ENCODE data around the gene DPP10.
"Not testable (repeated sequence)": the region's sequence is repeated elsewhere in the genome, so short reads cannot be mapped to it uniquely, and the experiment has no call there.

DPP10 gene

DNA sequence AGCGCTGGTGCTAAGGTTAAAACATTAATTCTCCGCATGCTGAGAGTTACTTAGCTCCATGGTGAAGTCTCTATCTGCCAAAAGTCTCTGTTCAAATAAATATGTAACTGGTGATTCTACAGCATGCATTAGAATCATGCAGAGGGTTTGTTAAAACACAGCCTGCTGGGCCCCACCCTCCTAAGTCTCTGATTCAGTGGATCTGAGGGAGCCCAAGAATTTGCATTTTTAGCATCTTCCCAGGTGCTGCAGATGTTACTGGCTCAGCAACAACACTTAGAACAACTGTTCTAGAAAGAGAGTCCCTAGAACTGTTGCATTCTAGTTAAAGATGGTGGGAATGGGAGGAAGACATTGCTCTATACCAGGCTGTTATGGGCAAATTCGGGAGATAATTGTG, 73.4 kb downstream of the DPP10 start:
- no peak for DNase-seq (ENCODE audit: low read depth)

DNA sequence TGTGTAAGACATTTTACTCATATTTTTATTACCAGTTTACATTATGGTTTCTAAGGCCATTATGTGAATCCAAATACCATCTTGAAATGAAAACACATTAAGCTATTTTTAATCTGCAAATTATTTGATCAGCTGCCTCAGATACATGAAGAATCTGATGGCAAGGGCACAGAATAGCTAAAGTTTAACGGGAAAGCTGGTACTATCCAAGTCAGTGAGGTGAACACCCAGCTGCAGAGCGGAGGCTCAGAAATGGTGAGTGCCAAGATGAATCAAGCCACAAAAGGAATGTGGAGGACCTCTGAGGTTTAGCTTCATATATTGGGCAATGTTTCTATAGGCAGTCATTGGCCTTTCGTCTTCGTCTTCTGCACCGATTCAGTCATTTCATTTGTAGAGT, 75.1 kb downstream of the DPP10 start:
- DNase-seq (ENCODE audit: low read depth): no peak

DNA sequence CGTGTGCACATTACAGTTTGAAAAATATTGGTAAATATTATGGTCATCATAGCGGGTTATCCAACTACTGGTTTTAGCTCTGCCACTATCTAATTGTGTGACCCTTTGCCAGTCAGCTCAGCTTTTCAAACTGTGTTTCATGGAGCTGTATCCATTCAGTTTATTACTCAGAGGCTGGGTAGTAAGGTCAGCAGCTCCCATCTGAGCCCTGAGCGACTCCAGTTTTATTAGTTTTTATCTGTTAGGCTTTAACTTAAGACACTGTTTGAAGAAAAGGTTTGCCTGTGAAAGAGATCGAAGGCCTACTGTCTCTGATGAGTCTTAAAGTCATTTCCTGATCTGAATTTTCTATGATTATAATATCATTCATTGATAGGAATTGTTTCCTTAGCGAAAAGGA, 76.3 kb downstream of the DPP10 start:
- DNase-seq (ENCODE audit: low read depth): no peak

DNA sequence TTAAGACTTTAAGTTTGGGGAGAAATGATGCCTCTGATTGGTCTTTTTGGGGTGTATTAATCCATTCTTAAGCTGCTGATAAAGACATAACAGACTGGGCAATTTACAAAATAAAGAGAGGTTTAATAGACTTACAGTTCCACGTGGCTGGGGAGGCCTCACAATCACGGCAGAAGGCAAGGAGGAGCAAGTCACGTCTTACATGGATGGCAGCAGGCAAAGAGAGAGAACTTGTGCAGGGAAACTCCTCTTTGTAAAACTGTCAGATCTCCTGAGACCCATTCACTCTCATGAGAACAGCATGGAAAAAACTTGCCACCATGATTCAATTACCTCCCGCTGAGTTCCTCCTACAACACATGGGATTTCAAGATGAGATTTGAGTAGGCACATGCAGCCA, 80.2 kb downstream of the DPP10 start:
- not testable (repeated sequence) for DNase-seq (ENCODE audit: low read depth)

DNA sequence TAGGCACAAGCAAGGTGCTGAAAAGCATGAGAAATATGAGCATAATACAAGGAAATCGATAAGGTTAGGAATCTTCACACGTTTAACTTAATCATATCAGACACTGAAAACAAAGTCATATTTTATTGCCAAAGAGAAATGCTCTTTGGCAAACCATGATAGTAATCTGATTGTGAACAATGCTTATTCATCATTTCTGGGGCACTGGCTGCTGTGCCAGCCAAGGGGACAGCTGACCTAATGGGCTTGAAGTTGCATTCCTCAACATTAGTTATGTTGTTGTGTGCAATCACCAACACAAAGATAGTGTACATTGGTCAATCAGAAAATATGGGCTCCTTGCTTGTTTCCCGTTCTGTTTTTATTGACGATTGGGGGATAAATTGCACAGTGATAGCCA, 83.5 kb downstream of the DPP10 start:
- DNase-seq (ENCODE audit: low read depth): no peak

DNA sequence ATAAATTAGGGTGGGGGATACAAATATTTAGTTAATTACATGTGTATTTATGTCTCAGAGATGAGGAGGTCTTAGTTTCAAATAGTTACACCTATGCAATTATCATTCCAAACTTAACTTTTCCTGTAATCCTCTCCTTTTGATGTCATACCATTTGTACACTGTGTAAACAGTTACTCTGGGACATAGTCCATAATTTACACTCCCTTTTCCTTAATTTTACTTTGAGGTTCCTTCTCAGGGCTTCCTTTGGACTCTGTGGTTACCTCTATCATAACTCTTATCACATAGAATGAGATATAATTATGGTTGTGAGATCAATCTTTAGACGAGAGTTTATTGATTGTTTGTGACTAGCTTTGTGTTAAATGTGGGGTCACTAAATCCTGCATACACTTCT, 84.4 kb downstream of the DPP10 start:
- no peak for DNase-seq (ENCODE audit: low read depth)

DNA sequence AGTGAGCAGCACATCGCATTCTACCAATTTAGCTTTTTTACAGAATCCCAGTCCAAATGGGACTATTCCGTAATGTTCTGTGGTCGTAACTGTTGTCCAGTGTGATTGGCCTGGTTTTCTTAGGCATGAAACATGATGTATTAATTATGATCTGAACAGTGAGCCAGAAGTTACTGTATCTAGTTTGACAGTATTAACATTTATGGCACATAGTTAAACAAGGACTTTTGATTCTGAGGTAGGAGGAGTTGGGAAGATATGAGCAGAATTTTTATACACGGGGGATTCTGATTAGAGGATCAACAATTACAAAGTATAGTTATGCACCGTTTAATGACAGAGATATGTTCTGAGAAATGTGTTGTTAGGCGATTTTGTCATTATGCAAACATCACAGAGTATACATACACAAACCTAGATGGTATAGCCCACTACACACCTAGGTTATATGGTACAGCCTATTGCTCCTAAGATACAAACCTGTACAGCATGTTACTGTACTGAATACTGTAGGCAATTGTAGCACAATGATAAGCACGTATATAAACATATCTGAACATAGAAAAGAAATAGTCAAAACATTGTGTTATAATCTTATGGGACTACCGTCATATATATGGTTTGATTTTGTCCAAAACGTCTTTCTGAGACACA, 85.0 kb downstream of the DPP10 start:
- DNase-seq (ENCODE audit: low read depth): no peak

DNA sequence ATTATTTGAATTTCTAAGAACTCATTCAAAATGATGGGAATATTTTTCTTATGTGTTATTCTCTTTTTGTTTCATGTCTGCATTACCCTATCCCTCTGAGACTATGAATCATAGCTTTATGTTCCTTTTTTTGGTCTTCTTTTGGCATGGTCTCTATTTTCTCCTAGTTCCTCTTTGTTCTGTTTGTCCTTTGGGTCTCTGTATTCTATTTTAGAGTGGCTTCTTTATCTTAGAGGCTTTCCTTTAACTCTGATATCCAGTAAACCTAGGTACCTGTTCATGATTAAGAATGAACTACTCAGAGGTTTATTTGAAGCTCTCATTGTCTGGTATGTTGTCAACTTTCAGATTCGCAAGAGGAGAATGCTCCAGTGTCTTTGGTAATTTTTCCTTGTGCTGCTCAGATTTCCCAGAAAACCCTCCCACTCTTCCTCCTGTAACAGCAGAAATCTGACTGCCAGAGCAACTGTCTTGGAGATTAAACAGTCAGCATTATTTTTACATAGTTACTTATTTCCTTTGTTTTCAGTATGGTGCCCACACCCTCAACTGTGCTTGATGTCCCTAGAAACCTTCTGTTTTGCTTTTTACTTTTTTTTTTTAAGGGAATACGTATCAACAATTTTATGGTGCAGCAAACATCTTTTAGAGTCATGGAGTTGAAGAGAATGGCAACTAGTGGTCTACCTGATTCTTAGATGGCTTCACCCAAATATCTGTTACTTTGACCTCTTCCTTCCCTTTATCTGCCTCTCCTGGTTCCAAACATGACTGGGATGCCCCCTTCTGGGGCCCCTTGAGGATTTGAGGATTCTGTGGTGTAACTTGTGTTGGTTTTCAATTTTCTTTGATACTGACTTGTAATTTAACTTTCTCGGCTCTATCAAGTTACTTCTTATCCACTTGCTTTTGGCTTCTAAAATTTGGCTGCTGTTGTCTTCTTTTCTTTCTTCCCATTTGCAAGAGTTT, 92.0 kb downstream of the DPP10 start:
- DNase-seq (ENCODE audit: low read depth): no peak

DNA sequence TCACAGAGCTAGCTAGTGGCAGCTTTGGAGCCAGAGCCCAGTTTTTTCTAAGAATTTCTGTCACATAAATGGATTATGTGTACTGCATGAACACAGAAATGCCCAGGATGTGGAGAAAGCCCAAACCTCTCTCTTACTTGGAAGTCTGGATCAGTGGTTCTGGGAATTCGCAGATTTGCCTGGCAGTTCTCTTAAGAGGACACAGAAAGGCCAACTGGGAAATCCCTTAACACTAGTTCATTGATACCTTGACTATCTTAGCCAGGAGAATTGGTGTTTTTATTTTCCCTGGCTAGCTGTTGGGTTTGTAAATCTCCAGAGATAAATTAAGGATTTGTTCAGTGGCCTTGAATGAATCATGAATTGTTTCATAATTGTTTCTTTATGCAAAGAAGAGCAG, 95.3 kb downstream of the DPP10 start:
- no peak for DNase-seq (ENCODE audit: low read depth)

DNA sequence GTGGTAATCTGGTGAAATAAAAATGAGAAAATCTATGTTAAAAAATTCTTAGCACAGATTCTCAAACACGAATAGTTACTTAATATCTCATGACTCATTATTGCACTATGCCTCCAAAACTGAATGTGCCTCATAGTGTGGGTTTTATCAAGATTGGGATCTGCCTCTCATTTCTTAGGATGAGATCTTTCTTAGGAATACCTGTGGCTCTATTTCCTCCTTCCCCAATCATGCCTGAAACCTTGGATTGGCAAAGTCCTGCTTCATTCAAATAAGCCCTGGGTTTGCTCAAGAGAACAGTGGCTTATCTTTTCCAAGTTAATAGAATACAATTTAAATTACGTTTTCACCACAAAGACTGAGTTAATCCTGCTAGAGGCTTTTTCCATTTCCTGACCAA, 100.3 kb downstream of the DPP10 start:
- no peak for DNase-seq (ENCODE audit: low read depth)

DNA sequence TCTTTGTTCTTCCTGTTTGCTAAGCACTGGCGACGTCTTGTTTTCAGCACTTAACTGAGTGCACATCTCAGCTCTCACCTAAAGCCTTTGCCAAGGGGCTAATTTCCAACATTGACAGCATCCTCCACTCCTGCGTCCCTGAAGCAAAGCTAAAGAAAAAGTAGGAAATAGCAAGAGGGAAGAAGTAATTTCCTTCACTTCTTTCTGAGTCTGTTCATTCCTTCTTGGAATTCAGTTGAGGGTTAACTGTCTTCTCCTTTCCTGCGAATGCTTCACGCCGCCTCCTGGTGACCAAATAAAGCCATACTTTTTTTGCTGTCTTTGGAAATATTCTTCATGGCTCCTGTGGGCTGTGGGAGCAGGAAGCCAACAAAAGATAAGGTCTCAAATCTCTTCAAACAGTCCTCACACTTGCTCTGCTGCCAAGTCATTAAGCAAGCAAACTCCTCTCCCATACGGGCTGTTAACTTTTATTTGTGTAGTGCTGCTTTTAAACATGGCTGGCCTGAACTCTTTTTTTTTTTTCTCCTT, 100.9 kb downstream of the DPP10 start:
- DNase-seq (ENCODE audit: low read depth): no peak

DNA sequence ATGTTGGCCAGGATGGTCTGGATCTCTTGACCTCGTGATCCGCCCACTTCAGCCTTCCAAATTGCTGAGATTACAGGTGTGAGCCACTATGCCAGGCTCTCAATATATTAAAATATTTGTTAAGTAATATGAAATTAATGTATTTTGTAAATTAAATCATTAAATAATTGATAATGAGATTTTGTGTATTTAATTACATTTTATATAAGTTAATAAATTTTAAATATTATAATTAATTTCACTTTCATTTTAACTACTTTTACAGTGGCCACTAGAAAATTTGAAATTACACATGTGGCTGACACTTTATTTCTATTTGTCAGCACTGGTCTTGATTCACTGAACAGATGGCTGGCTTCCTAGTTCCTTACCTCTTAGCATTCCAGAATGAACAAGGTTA, 102.6 kb downstream of the DPP10 start:
- no peak for DNase-seq (ENCODE audit: low read depth)

DNA sequence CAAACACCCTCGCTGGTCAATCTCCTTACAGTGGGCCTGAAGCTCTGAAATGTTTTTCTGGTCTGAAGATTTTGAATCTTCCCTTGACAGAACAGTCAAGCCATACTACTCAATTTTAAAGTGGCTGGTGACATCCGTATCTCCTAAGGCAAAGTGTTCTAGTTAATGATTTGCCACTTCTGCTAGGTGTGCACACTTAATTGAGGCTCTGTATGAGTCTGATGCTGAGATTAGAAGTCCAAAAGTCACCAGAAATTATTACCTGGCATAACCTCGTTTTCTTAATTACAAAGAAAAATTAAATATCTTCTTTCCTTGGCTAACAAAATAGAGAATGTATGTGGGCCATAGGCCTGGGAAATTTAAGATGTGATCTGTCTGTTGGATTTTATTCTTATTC, 104.1 kb downstream of the DPP10 start:
- no peak for DNase-seq (ENCODE audit: low read depth)

DNA sequence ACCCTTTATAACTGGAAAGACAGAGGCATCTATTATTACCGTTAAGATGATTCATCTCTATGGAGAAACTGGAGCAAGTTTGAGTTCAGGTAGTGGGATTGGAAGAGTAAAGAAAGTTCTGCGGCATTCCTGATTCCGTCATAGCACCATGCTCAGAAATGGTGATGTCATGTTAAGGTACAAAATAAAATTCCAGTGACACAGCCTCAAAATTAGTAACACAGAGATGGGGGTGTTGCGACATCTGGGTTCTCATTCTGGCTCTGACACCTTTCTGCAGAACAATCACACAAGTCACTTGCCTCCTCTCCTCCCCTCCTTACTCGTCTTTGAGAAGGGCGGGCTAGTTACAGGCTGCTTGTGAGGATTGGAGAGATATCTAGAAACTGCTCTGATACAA, 105.7 kb downstream of the DPP10 start:
- DNase-seq (ENCODE audit: low read depth): no peak

DNA sequence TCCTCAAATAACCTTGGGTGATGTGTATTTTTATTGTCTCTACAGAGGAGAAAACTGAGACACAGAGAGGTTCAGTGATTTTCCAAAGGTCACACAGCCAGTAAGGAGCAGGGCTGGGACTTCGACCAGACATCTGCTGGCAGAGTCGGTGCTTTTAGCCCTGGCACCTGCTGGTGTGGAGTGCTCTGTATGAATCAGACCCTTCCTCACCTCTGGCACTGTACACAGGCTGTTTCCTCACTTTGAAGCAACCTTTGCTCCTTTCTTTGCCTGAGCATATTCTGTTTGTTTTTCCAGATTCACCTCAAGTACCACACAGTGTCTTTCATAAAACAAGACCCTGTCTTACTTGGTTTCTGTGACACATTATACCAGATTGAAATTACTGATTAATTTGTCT, 107.9 kb downstream of the DPP10 start:
- no peak for DNase-seq (ENCODE audit: low read depth)

DNA sequence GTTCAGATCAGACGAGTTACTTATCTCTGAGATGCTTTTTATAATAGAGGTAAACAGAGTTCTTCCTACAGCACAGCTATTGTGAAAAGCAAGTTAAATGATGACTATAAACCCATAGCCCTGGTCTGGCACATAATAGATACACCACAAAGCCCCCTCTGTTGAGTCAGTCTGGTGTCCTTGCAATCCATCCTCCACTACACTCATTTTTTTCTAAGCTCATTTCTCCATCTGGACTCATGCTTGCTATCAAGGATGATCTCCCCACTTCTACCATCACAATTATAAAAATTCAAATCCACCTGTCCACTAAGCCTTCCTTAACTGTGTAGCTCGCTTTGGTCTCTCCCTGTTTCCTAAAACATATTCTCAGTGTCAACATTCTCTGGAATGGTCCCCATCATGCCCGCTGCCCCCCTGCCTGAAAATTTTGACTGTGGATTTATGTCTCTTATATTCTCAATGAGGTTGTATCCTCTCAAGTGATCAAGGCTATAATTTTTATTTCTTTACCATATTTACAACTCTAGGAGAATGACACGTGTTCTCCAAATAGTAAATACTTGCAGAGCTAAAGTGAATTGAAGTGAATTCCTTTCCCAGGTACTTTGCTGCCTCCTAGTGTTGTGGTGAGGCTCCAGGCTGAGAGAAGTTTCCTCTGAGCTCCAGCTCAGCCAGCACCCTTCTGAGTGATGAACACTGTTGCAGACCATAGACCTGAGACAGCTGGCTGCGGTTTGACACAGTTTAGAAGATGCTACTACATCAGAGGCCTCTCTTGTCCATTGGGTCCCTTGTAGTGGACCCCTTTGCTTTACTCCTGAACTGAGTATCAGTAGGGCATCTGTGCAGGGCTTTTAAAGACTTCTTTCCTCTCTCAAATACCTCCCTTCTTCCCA, 108.7 kb downstream of the DPP10 start:
- DNase-seq (ENCODE audit: low read depth): no peak

DNA sequence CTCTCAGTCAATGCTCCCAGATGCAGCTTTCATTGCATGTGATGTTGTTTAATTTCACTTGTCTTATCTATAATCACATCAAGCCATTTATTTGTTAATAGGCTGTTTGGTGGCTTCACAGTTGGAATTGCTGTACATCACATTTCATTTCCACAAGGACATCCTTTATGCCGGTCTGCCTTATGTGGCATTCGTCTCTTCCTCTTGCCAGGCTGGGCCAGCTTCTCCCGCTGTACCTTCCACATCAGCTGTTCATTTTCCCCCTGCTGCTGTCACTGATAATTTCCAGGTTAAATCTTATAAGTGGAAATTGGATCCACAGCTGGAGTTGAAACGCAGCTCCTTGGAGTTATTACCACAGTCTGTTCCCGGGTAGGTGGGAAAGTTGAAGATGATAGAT, 110.6 kb downstream of the DPP10 start:
- DNase-seq (ENCODE audit: low read depth): no peak

DNA sequence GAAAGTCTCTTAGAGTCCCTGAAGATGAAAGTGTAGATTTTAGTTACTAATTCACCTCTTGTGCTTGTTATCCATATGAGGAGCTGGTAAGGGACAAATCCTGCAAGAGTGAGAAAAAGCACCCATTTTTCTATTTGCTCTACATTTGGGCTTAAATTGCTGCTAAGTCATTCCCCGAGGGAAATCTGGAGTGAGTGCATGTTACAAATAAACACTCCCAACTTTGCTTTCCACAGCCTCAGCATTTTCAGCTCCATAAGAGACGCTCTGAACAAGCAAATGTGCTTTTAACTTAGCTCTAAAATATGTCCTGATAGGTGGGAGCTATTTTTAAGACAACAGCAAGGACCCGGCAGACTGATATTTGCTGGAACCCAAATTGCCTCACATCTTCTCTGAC, 126.7 kb downstream of the DPP10 start:
- DNase-seq (ENCODE audit: low read depth): no peak

DNA sequence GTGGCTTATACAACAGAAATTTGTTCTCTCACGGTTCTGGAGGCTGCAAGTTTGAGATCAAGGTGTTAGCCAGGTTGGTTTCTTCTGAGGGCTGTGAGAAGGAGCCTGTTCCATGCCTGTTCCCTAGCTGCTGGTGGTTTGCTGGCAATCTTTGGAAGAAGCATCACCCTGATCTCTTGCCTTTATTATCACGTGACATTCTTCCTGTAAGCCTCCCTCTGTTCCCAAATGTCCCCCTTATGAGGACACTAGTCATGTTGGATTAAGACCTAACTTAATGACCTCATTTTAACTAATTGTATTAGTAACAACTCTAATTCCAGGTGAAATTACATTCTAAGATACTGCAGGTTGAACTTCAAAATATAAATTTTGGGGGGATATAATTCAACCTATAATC, 135.2 kb downstream of the DPP10 start:
- no peak for DNase-seq (ENCODE audit: low read depth)

DNA sequence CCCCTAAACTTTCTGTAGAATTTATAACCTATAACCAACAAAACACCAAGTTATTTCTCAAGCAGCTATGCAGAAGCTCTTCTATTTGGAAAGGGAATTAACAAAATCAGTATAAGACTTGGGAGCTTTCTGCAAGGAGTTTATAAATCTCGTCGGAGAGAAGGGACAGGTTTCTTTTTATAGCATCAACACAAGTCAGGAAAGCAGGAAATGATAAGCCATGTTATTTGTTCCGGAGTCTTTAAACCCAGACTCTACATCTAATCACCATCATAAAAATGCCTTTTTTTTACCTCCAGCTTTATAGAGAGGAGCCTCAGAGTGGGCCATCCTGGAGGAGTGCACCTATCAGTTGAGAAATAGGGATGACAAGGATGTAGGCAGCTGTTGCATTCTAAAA, 137.1 kb downstream of the DPP10 start:
- DNase-seq (ENCODE audit: low read depth): no peak

DNA sequence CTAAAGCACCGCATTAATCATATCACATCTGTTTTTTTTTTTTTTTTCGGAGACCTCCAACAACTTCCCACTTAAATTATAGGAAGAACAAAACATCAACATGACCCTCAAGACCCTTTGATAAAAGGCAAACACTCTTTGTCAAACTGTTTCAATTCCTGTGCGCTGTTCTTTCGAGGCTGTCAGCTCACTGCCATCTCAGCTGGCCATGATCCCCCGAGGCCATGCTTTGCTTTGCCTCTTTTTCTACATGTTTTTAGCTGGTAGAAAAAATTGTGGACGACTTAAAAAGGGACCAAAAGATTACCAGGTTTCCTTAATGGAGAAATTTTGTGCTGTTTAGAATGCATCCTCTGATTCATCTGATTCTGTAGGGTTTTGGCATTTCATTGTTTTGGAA, 138.2 kb downstream of the DPP10 start:
- no peak for DNase-seq (ENCODE audit: low read depth)

DNA sequence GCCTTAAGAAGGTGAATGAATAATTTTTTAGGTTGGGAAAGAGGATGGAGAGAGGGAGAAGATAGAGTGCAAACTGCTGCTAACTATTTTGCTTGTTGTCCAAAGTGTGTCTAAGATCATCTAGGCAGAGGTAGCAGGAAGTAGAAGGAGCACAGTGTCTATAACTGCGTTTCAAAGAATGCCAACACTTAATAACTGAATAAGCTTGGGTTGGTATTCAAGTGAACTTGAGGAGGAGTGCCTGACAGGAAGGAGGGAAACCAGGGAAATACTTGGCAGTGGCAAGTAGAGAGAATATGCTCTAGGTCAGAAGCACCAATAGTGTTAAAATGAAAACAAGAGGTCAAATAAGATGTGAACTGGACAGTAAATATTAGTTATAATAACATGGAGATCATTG, 155.9 kb downstream of the DPP10 start:
- no peak for DNase-seq (ENCODE audit: low read depth)

Data from activated T-helper 1 cell treated with Interleukin-2 at 50 U/mL for 16 hours (primary cell).